T follicular helper cell (primary cell): Measurements from ENCODE around the gene MARK3.
A peak's percentile ranks its signal among the peaks of the same experiment; 100 is the strongest.
"Not testable (repeated sequence)": the region's sequence is repeated elsewhere in the genome, so short reads cannot be mapped to it uniquely, and the experiment has no call there.

ENCODE experiments used
- DNase-seq: peaks from one replicate; pipeline ENCODE4 v3.0.0-alpha.2; 2020; ENCODE audit warnings: low read depth

MARK3 gene

GRCh38 chr14:103512180-103512579 is 127.0 kb downstream of the MARK3 start:
- not testable (repeated sequence) for DNase-seq

GRCh38 chr14:103512701-103513611 is 127.7 kb downstream of the MARK3 start:
- no peak for DNase-seq

GRCh38 chr14:103514596-103515421 is 129.6 kb downstream of the MARK3 start:
- no peak for DNase-seq

GRCh38 chr14:103516426-103517173 is 131.4 kb downstream of the MARK3 start:
- DNase-seq = no peak

GRCh38 chr14:103517174-103517566 is 132.0 kb downstream of the MARK3 start:
- DNase-seq = no peak

- no peak for DNase-seq
These were observed 132.7 kb downstream of the MARK3 start for GRCh38 chr14:103517721-103518421.

- DNase-seq = peak; percentile 48
These were observed 133.3 kb downstream of the MARK3 start for GRCh38 chr14:103518422-103519042.

GRCh38 chr14:103519043-103519836 is 134.0 kb downstream of the MARK3 start:
- no peak for DNase-seq

GRCh38 chr14:103519837-103520212 is 134.6 kb downstream of the MARK3 start:
- no peak for DNase-seq

- no peak for DNase-seq
These were observed 135.0 kb downstream of the MARK3 start for GRCh38 chr14:103520269-103520656.

GRCh38 chr14:103520657-103521437 is 135.6 kb downstream of the MARK3 start:
- DNase-seq = peak; percentile 55

GRCh38 chr14:103521438-103521950 is 136.3 kb downstream of the MARK3 start:
- no peak for DNase-seq

GRCh38 chr14:103521951-103522563 is 136.8 kb downstream of the MARK3 start:
- DNase-seq = no peak

- DNase-seq = no peak
These were observed 137.7 kb downstream of the MARK3 start, which contains the start of gene CKB for GRCh38 chr14:103522649-103523574. CKB (minus strand) TSS chr14:103522830; CDS start chr14:103522493, 337 bp downstream.

GRCh38 chr14:103523575-103523954 is 138.3 kb downstream of the MARK3 start:
- DNase-seq = no peak

GRCh38 chr14:103524002-103524935 is 139.1 kb downstream of the MARK3 start:
- no peak for DNase-seq
